Stimulated activated CD8-positive, alpha-beta memory T cell treated with anti-CD3 and anti-CD28 coated beads, Interleukin-4, amount 100 ng/mL, for 24 hours (primary cell): ENCODE data around the gene LMNB1.
A peak's percentile ranks its signal among the peaks of the same experiment; 100 is the strongest.

Experiments used
- DNase-seq: peaks from one replicate; pipeline ENCODE4 v3.0.0-alpha.2; 2020; ENCODE audit warnings: low read depth

LMNB1 gene

GRCh38 chr5:126855266-126855665, 78.3 kb downstream of the LMNB1 start:
- no peak for DNase-seq

GRCh38 chr5:126857472-126858410, 80.8 kb downstream of the LMNB1 start:
- no peak for DNase-seq

- no peak for DNase-seq
These were observed 81.5 kb downstream of the LMNB1 start for GRCh38 chr5:126858441-126858840.

- DNase-seq: no peak
These were observed 86.5 kb downstream of the LMNB1 start for GRCh38 chr5:126863402-126863801.

- no peak for DNase-seq
These were observed 87.2 kb downstream of the LMNB1 start for GRCh38 chr5:126864042-126864688.

GRCh38 chr5:126865299-126865698, 88.4 kb downstream of the LMNB1 start:
- no peak for DNase-seq

GRCh38 chr5:126866851-126867636, 90.1 kb downstream of the LMNB1 start:
- no peak for DNase-seq

GRCh38 chr5:126868338-126869004, 91.5 kb downstream of the LMNB1 start:
- DNase-seq: no peak

GRCh38 chr5:126869005-126869451, 92.1 kb downstream of the LMNB1 start:
- peak; percentile 11 for DNase-seq

- no peak for DNase-seq
These were observed 94.5 kb downstream of the LMNB1 start for GRCh38 chr5:126871441-126871840.

GRCh38 chr5:126872561-126873354, 95.8 kb downstream of the LMNB1 start:
- no peak for DNase-seq

- DNase-seq: no peak
These were observed 98.4 kb downstream of the LMNB1 start for GRCh38 chr5:126875303-126875785.

- DNase-seq: no peak
These were observed 100.7 kb downstream of the LMNB1 start for GRCh38 chr5:126877602-126878001.

- no peak for DNase-seq
These were observed 101.1 kb downstream of the LMNB1 start for GRCh38 chr5:126878085-126878484.

GRCh38 chr5:126878634-126879033, 101.7 kb downstream of the LMNB1 start:
- DNase-seq: no peak

GRCh38 chr5:126881821-126882600, 105.1 kb downstream of the LMNB1 start:
- no peak for DNase-seq

- DNase-seq: no peak
These were observed 106.8 kb downstream of the LMNB1 start for GRCh38 chr5:126883564-126884245.

- DNase-seq: no peak
These were observed 107.4 kb downstream of the LMNB1 start for GRCh38 chr5:126884269-126884819.
